Esophagus muscularis mucosa (tissue), 4 donors: ENCODE results near the gene B4GALT5. TPM values are rescaled to one million over a fixed set of nuclear protein-coding genes. Genes with fewer than 3 reads are reported as not detected.

Source experiments
- DNase-seq: peaks from one replicate; pipeline ENCODE4 v3.0.0-alpha.2; 2017; ENCODE audit errors: extremely low spot score
- H3K27ac ChIP-seq, 4 donors: fragments of 200-600 bp; sonication (generic); replicated peaks in 1 of 4; 1 replicate in 3 of 4; 2 replicates in 1 of 4; pipeline ENCODE4 v1.5.1; 2016 to 2019; ENCODE audit warnings: mild to moderate bottlenecking in 1 of 4
- H3K27me3 ChIP-seq, 4 donors: fragments of 200-600 bp; sonication (generic); one replicate each; pipeline versions ENCODE4 v1.5.1 to v1.6.0; 2016 to 2019
- H3K36me3 ChIP-seq, 4 donors: fragments of 200-600 bp; sonication (generic); one replicate each; pipeline ENCODE4 v1.5.1; 2016 to 2019
- H3K4me1 ChIP-seq, 4 donors: fragments of 200-600 bp; sonication (generic); one replicate each; pipeline ENCODE4 v1.5.1; 2016 to 2019
- H3K4me3 ChIP-seq, 4 donors: fragments of 200-600 bp; sonication (generic); 1 replicate in 2 of 4; 2 replicates in 2 of 4; pipeline ENCODE4 v1.5.1; 2016 to 2019; ENCODE audit warnings: mild to moderate bottlenecking in 4 of 4, moderate library complexity in 1 of 4
- H3K9me3 ChIP-seq, 4 donors: fragments of 200-600 bp; sonication (generic); 1 replicate in 3 of 4; 2 replicates in 1 of 4; pipeline ENCODE4 v1.5.1; 2016 to 2019
- EP300 ChIP-seq: sonication (generic); formaldehyde crosslinking; IDR thresholded peaks from one replicate; pipeline ENCODE4 v1.6.1; 2017; ENCODE audit warnings: antibody characterized with exemption
- POLR2A ChIP-seq: fragments of 450-650 bp; IDR thresholded peaks from one replicate; pipeline ENCODE4 v1.6.1; 2017; ENCODE audit warnings: antibody characterized with exemption, moderate library complexity, mild to moderate bottlenecking, low read depth
- POLR2AphosphoS5 ChIP-seq, 2 donors: sonication (generic); formaldehyde crosslinking; IDR thresholded peaks; one replicate each; pipeline ENCODE4 v1.6.1; 2017; ENCODE audit warnings: antibody characterized with exemption in 2 of 2
- WGBS: methylation state at CpG from one replicate; pipeline ENCODE4 v1.1.5; 2018; 5-methylcytosine and 5-hydroxymethylcytosine counted together
- intact Hi-C: fragments of 100-400 bp; cut with DNase I; formaldehyde crosslinking; loops from one replicate; pipeline ENCODE4 v1.15.1; 2023
- total RNA-seq, 4 donors: library from RNA; depleted of rRNA; stranded (reverse); fragments of >200 nt; gene quantifications; one replicate each; pipeline versions ENCODE4 v1.1.0 to v1.2.1, GENCODE V29; 2016
- TF ChIP-seq, protein P1 (sequence below), 3 experiments: fragments of 200-600 bp in 2 of 3; fragments of 450-650 bp in 1 of 3; sonication (generic) in 2 of 3; IDR thresholded peaks; one replicate each; pipeline ENCODE4 v1.5.1; 2017 to 2019; ENCODE audit warnings: antibody characterized with exemption in 3 of 3, mild to moderate bottlenecking in 2 of 3, moderate library complexity in 1 of 3

The B4GALT5 gene
- total RNA-seq, 4 donors from 2014 or later, result 23.3 to 51.2 (median 37.1) TPM

- Histone ChIP-seq H3K9me3 (no peaks in the 10 kb centered on the region), H3K36me3 (no peaks in the 10 kb centered on the region), H3K27ac (no peak overlapping the region), H3K27me3 (no peaks in the 10 kb centered on the region), H3K4me1 (peaks cover 43 to 76% (median 66%) of the 10 kb centered on the region in 4 donors), H3K4me3 (no peak overlapping the region)
- TF ChIP-seq POLR2A (no peak), EP300 (no peak), POLR2AphosphoS5 (IDR thresholded peaks at IDR 0.05) (no peak)
- TF ChIP-seq, protein P1, sequence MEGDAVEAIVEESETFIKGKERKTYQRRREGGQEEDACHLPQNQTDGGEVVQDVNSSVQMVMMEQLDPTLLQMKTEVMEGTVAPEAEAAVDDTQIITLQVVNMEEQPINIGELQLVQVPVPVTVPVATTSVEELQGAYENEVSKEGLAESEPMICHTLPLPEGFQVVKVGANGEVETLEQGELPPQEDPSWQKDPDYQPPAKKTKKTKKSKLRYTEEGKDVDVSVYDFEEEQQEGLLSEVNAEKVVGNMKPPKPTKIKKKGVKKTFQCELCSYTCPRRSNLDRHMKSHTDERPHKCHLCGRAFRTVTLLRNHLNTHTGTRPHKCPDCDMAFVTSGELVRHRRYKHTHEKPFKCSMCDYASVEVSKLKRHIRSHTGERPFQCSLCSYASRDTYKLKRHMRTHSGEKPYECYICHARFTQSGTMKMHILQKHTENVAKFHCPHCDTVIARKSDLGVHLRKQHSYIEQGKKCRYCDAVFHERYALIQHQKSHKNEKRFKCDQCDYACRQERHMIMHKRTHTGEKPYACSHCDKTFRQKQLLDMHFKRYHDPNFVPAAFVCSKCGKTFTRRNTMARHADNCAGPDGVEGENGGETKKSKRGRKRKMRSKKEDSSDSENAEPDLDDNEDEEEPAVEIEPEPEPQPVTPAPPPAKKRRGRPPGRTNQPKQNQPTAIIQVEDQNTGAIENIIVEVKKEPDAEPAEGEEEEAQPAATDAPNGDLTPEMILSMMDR (IDR thresholded peaks at IDR 0.05), result no peak
- intact Hi-C loops, result no loop called here
- DNase-seq, result no peak
- 72% methylated on average over 9 of the region's 9 CpGs for WGBS
These were observed 22.6 kb downstream of the B4GALT5 start for GRCh38 chr20:49690899-49691620.

DNA sequence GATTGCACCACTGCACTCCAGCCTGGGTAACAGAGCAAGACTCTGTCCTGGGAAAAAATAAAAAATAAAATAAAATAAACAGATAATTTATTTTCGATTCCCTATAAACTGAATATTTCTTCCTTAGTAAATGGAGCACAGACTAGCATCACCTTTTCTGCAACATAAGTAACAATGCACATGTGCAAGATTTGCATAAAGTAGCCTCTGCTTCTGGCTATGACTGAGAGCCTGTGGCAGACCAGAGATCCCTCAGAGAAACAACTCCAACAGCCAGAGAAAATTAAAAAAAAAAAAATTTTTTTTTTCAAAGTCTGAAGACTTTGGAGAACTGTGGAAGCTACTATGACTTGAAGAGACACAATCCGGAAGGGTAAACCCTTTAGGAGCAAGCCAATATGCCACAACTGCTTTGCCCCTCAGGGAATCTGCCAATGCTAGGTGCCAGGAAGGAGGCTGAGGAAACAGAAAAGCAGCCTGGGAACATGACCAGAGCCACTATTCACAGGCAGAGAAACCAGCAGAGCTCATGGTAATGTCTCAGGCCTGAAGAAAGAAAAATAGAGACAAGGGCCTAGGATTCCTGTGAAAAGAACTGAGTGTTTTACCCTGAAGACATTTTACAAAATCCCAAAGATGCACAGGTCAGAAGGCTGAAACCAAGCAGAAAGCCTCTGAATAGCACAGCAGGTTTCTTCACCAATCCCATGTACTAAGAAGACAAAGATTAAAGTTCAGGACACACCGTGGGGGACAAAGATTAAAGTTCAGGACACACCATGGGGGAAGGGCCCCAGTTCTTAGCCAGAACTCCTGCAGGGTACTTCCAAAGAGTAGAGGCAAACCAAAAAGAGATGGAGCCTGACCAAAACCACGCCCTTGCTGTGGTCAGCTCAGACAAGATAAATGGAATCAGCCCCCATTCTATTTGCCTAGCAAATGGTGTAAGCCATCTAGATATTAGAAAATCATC lies 25.8 kb downstream of the B4GALT5 start:
- Histone ChIP-seq H3K4me3 (no peak overlapping the region), H3K27ac (no peak overlapping the region), H3K27me3 (no peaks in the 10 kb centered on the region), H3K4me1 (peaks cover 51 to 71% (median 64%) of the 10 kb centered on the region in 4 donors), H3K9me3 (no peaks in the 10 kb centered on the region), H3K36me3 (peaks cover 0 to 2% (median 0%) of the 10 kb centered on the region in 4 donors)
- 76% methylated on average over 4 of the region's 4 CpGs for WGBS
- no peak for DNase-seq
- TF ChIP-seq POLR2A (no peak), POLR2AphosphoS5 (IDR thresholded peaks at IDR 0.05) (no peak), EP300 (no peak)
- TF ChIP-seq, protein P1 (IDR thresholded peaks at IDR 0.05), result no peak
- intact Hi-C loops, result no loop called here

DNA sequence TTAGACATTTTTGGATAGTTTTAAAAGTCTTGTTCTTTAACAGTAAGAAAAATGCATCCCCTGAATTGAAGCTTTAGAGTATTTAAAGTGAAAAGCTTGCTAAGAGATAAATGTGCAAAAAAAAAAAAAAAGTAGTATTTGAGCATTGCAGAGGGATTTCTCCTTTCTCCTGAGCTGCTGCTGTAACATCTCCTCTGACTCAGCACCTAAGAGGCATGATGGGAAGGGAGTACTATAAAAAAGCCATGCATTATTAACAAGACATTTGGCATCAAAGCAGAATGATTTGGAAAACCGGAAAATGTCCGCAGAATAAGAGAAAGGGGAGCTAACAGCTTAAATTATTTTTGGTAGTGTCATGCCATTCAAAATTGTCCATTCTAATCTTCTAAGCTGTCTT lies 27.9 kb downstream of the B4GALT5 start:
- 7% methylated on average over 2 of the region's 2 CpGs for WGBS
- peaks cover 0 to 5% (median 0%) of the 10 kb centered on the region in 4 donors for H3K36me3 ChIP-seq
- no peak for TF ChIP-seq EP300
- TF ChIP-seq POLR2AphosphoS5 (IDR thresholded peaks at IDR 0.05), result no peak
- TF ChIP-seq, protein P1 (IDR thresholded peaks at IDR 0.05), result no peak
- no peak for TF ChIP-seq POLR2A
- intact Hi-C loops, result no loop called here
- H3K27me3 ChIP-seq, result no peaks in the 10 kb centered on the region
- H3K4me3 ChIP-seq, result no peak overlapping the region
- peaks cover 35 to 76% (median 65%) of the 10 kb centered on the region in 4 donors for H3K4me1 ChIP-seq
- no peak for DNase-seq
- no peaks in the 10 kb centered on the region for H3K9me3 ChIP-seq
- H3K27ac ChIP-seq, result peak overlapping the region in 3 of 4 donors; percentile 34 to 63 (median 46)

DNA sequence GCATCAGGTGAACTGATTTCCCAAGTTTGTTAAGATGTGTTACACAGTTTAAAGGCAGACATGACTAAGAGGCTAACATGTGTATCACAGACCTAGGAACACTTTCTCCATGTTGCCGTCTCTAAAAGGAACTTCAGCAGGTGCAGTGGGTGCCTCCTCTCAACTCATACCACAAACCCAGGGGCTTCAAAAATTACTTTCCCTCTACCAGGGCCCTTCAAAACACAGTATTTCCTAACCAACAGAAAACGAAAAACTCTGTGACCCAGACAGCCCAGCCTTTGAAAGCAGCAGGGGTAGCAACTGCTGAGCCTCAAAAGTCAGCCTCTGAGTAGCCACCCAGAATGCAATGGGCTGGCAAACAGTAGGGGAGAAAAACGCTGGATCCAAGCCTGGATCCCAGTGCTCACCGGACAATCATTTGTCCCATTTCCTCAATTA lies 28.5 kb downstream of the B4GALT5 start:
- intact Hi-C loops, result no loop called here
- no peak for DNase-seq
- Histone ChIP-seq H3K36me3 (peaks cover 0 to 5% (median 0%) of the 10 kb centered on the region in 4 donors), H3K27me3 (no peaks in the 10 kb centered on the region), H3K4me3 (peak overlapping the region in 1 of 4 donors; percentile 3), H3K27ac (peak overlapping the region; percentile 30 to 63 (median 40)), H3K9me3 (no peaks in the 10 kb centered on the region), H3K4me1 (peaks cover 33 to 78% (median 66%) of the 10 kb centered on the region in 4 donors)
- TF ChIP-seq POLR2A (no peak), EP300 (no peak), POLR2AphosphoS5 (IDR thresholded peaks at IDR 0.05) (peak in 1 of 2 donors; percentile 50)
- TF ChIP-seq, protein P1 (IDR thresholded peaks at IDR 0.05), result no peak
- WGBS, result 22% methylated on average over 4 of the region's 4 CpGs
